ENCODE measurements around the gene HDAC2.
A peak's percentile ranks its signal among the peaks of the same experiment; 100 is the strongest.
"Not testable (repeated sequence)": the region's sequence is repeated elsewhere in the genome, so short reads cannot be mapped to it uniquely, and the experiment has no call there.

The HDAC2 gene

DNA sequence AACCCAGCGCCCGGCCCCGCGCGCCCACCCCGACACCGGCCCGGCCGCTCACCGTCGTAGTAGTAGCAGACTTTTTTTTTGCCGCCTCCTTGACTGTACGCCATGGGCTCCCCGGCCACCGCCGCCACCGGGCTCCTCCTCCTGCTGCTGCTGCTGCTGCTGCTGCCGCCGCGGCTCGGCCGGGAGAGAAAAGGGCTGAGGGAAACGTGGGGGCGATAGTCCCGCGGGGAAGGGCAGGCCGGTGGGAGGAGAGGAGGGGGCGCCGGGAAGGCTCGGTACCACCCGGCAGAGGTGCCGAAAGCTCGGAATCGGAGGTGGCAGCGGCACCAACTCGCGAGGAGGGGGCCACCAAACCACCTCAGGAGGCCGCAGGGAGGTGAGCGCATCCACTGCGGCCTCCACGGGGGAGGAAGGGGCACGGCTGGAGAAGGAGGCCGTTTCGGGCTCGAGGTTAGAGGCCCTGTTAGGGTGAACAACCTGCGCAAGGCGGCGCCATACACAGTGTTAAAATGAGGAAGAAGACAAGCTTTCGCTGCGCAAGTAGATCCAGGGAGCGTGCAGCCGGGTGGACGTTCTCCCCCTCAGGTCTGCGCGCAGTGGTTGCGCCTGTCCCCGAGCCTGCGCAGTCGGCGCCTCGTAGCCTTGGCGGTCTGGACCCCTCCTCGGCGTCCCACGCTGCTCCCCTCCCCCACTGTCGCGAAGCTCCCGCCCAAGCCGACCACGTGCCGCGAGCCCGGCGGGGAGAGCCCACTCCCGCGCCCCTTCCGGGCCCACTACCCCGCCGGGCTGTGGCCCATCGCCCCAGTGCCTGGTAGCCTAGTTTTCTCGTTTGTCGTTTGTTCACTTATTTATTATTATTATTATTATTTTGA is at the start of gene HDAC2:
Gene HDAC2 (minus strand): TSS at position 344 of the 872 bp plus-strand sequence. CDS start 240 bp downstream, at position 104.
- Mint-ChIP-seq H3K27me3 (no peaks in the 10 kb centered on the region), H3K4me1 (peaks cover 30% of the 10 kb centered on the region), H3K4me3 (peak within 1 kb of the TSS; percentile 99), H3K27ac (peak within 1 kb of the TSS; percentile 98), H3K9me3 (no peaks in the 10 kb centered on the region), H3K36me3 (no peaks in the 10 kb centered on the region)
- DNase-seq (ENCODE audit: low spot score in 2 of 2): peak; percentile 87 to 88
- ATAC-seq (ENCODE audit: low read depth): peak; percentile 77

DNA sequence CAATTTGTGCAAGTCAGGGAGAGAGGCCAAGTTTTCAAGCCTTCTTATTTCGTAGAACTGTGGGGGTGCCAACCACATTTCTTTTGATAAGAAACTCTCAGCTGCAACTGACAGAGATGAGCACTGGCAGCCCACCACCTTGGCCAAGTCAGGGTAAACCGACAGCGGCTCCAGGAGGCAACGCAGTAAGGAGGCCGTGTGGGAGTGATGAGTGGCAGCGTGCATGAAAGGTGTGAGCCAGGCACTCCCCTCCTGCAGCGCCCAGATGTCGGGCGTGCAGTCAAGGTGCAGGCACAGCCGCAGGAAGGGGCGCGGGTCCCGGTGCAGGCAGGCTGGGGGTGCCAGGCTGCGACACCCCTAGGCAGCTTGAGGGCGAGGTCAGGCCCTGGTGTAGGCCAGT is 49.2 kb upstream of the HDAC2 start:
- no peaks in the 10 kb centered on the region for H3K36me3 Mint-ChIP-seq
- DNase-seq (ENCODE audit: low spot score in 2 of 2): no peak
- no peaks in the 10 kb centered on the region for H3K9me3 Mint-ChIP-seq
- no peaks in the 10 kb centered on the region for H3K4me1 Mint-ChIP-seq
- H3K27me3 Mint-ChIP-seq: peaks cover 9% of the 10 kb centered on the region
- no peak for ATAC-seq (ENCODE audit: low read depth)
- no peak overlapping the region for H3K4me3 Mint-ChIP-seq
- H3K27ac Mint-ChIP-seq: no peak overlapping the region

DNA sequence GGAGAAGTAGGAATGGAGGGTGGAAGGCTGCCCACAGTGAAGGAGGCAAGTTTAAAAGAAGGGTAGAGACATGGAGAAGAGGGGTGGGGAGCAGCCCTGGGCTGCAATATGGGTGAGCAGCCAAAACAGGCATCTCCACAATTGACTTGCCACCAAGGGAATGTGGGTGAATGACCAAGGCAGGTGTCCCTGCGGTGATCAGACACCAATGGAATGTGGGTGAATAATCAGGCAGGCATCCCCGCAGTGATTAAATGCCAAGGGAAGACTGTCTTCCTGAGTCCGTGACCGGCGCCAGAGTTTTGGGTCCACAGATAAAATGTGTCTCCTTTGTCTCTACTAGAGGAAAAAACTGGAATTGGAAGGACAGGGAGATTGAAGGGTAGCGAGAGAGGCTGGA is 46.2 kb upstream of the HDAC2 start:
- not testable (repeated sequence) for ATAC-seq (ENCODE audit: low read depth); H3K4me1 Mint-ChIP-seq; H3K27ac Mint-ChIP-seq; H3K4me3 Mint-ChIP-seq; H3K36me3 Mint-ChIP-seq; H3K9me3 Mint-ChIP-seq; H3K27me3 Mint-ChIP-seq; DNase-seq (ENCODE audit: low spot score in 2 of 2)

DNA sequence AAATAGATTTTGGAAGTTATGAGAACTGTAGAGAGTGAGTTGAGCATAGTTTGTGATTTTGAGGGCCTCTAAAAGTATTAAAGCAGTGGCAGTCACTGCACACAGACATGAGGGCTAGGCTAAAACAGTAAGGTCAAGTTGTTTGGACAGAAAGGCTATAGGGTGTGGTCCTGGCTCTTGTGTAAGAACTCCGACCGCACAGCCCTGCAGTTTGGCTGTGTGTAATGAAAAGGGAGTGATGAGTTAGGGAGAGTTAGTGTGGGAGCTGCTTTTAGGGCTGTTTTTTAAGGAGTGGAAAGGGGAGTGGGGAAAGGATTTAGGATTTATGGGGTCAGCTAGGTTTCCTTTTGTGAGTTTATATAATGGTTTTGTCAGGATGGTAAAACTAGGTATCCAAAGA is 43.2 kb upstream of the HDAC2 start:
- ATAC-seq (ENCODE audit: low read depth); DNase-seq (ENCODE audit: low spot score in 2 of 2); H3K4me1 Mint-ChIP-seq; H3K36me3 Mint-ChIP-seq; H3K27ac Mint-ChIP-seq; H3K9me3 Mint-ChIP-seq; H3K4me3 Mint-ChIP-seq: not testable (repeated sequence)
- H3K27me3 Mint-ChIP-seq: peaks cover 10% of the 10 kb centered on the region

DNA sequence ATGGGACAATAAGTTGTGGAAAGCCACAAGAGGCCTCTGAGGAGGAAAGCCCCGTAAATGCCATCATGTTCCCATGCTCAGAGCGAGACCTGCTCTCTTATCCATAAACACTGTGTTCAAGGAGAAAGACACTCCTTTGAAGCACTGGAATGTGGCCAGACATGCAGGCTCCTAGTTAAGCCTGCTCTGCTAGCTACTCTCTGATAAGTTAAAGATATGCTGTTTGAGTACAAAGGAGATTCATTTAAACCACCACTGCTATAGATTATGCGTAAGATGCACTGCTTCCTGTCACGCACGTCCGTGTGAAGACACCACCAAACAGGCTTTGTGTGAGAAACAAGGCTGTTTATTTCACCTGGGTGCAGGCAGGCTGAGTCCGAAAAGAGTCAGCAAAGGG is 40.5 kb upstream of the HDAC2 start:
- ATAC-seq (ENCODE audit: low read depth); DNase-seq (ENCODE audit: low spot score in 2 of 2); H3K4me3 Mint-ChIP-seq; H3K27ac Mint-ChIP-seq; H3K36me3 Mint-ChIP-seq; H3K9me3 Mint-ChIP-seq; H3K4me1 Mint-ChIP-seq: not testable (repeated sequence)
- peaks cover 13% of the 10 kb centered on the region for H3K27me3 Mint-ChIP-seq

DNA sequence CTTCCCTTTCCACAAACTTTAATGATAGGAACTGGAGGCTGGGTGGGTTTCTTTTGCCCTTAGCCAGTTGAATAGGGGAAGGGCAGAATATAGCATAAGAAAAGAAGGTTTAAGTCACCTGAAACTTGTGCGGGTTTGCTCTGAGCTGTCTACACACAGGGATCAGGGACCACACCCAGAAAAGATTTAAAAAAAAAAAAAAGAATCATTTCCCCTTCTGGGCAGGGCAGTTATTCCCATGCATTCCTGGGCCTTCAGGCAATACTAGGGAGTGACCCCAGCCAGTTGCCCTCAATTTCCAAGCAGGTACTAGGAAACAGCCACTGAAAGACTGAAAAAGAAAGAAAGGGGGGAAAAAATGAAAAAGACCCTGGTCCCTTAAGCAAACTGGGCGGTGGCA is 39.6 kb upstream of the HDAC2 start:
- no peaks in the 10 kb centered on the region for H3K9me3 Mint-ChIP-seq
- peaks cover 5% of the 10 kb centered on the region for H3K4me1 Mint-ChIP-seq
- H3K4me3 Mint-ChIP-seq: no peak overlapping the region
- ATAC-seq (ENCODE audit: low read depth): no peak
- DNase-seq (ENCODE audit: low spot score in 2 of 2): no peak
- no peak overlapping the region for H3K27ac Mint-ChIP-seq
- H3K36me3 Mint-ChIP-seq: no peaks in the 10 kb centered on the region
- H3K27me3 Mint-ChIP-seq: peaks cover 9% of the 10 kb centered on the region

DNA sequence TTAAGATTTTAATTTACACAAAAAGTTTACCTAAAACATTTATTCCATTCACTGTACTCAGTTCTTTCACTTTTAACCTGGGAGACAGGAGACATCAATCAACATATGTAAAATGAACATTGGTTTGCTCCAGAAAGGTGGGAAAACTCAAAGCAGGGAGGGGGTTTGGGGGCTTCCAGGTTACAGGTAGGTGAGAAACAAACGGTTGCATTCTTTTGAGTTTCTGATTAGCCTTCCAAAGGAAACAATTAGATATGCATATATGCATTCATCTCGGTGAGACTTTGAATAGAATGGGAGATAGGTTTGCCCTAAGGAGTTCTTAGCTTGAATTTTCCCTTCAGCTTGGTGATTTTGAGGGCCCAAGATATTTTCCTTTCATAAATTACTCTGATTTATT is 38.2 kb upstream of the HDAC2 start:
- Mint-ChIP-seq H3K36me3 (no peaks in the 10 kb centered on the region), H3K27me3 (peaks cover 14% of the 10 kb centered on the region), H3K9me3 (no peaks in the 10 kb centered on the region), H3K27ac (no peak overlapping the region), H3K4me3 (no peak overlapping the region), H3K4me1 (peaks cover 5% of the 10 kb centered on the region)
- DNase-seq (ENCODE audit: low spot score in 2 of 2) (no peak), ATAC-seq (ENCODE audit: low read depth) (no peak)

DNA sequence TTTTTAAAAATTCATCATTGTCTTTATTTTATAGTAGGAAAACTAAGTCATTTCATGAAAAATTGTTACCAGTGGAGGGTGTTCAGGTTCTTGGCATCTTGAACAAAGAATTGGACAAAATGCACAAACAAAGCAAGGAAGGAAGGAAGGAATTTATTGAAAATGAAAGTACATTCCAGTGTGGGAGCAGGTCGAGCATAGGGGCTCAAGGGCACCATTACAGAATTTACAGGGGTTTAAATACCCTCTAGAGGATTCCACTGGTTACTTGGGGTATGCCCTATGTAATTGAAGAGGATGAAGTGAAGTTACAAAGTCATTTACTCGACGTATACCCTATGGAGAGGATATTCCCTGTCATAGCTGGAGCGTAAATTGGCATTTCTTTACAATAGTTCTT is 37.4 kb upstream of the HDAC2 start:
- ATAC-seq (ENCODE audit: low read depth) (no peak), DNase-seq (ENCODE audit: low spot score in 2 of 2) (no peak)
- Mint-ChIP-seq H3K36me3 (no peaks in the 10 kb centered on the region), H3K4me1 (peaks cover 5% of the 10 kb centered on the region), H3K27ac (no peak overlapping the region), H3K9me3 (no peaks in the 10 kb centered on the region), H3K4me3 (no peak overlapping the region), H3K27me3 (peaks cover 14% of the 10 kb centered on the region)

DNA sequence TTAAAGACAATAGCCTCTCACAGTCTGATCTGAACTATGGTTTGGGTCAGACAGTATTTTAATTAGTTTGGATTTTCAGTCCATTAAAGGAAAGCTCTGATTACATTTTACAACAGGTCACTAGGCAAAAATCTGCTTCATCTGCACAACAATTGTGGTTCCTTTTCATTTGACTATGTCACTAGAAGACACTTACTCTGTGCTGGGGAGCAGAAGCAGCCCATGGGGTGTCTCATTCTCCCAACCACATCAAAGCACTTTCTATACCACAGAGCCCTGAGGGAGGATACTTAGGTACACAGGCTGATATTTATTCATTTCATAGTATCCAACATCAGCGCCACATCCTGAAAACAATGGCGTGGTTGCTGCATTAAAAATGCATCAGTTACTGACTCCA is 36.6 kb upstream of the HDAC2 start:
- ATAC-seq (ENCODE audit: low read depth) (peak; percentile 87), DNase-seq (ENCODE audit: low spot score in 2 of 2) (no peak)
- H3K36me3 Mint-ChIP-seq: no peaks in the 10 kb centered on the region
- no peak overlapping the region for H3K4me3 Mint-ChIP-seq
- H3K9me3 Mint-ChIP-seq: no peaks in the 10 kb centered on the region
- no peak overlapping the region for H3K27ac Mint-ChIP-seq
- H3K4me1 Mint-ChIP-seq: peaks cover 5% of the 10 kb centered on the region
- peaks cover 14% of the 10 kb centered on the region for H3K27me3 Mint-ChIP-seq

DNA sequence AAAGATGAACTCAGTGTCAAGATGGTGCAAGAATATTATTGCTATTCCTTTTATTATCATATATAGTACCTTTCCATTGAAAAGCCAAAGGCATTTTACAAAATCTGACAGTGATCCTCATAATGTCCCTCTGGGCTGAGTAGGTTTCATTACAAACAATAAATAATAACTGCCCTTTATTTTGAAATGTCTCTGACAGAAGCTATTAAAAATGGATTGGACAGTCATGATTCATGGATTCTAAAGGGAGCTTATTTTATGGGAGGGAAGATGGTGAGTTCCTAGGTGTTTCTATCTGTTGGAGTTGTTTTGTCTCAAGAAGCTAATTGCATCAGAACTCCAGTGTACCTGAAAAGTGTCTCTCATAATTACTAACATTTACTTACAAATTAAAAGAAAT is 30.4 kb upstream of the HDAC2 start:
- H3K27me3 Mint-ChIP-seq: peaks cover 14% of the 10 kb centered on the region
- H3K36me3 Mint-ChIP-seq: peaks cover 2% of the 10 kb centered on the region
- DNase-seq (ENCODE audit: low spot score in 2 of 2) (no peak), ATAC-seq (ENCODE audit: low read depth) (no peak)
- no peak overlapping the region for H3K27ac Mint-ChIP-seq
- peaks cover 3% of the 10 kb centered on the region for H3K9me3 Mint-ChIP-seq
- peaks cover 2% of the 10 kb centered on the region for H3K4me1 Mint-ChIP-seq
- no peak overlapping the region for H3K4me3 Mint-ChIP-seq

DNA sequence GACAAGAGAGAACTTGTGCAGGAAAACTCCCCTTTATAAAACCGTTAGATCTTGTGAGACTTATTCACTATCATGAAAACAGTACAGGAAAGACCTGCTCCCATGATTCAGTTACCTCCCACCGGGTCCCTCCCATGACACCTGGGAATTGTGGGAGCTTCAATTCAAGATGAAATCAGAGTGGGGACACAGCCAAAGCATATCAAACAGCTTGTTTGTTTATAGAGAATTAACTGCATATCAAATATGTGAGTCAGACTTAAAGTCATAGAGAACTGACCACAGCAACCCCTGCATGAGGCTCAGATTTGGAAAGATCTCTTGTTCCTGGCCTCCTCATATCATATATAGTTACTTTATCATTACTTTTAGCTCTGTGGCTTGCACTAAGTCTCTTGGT is 29.1 kb upstream of the HDAC2 start:
- no peak overlapping the region for H3K27ac Mint-ChIP-seq
- no peak for ATAC-seq (ENCODE audit: low read depth)
- DNase-seq (ENCODE audit: low spot score in 2 of 2): no peak
- H3K36me3 Mint-ChIP-seq: peaks cover 2% of the 10 kb centered on the region
- H3K4me3 Mint-ChIP-seq: no peak overlapping the region
- H3K27me3 Mint-ChIP-seq: peaks cover 14% of the 10 kb centered on the region
- H3K9me3 Mint-ChIP-seq: peaks cover 3% of the 10 kb centered on the region
- H3K4me1 Mint-ChIP-seq: peaks cover 2% of the 10 kb centered on the region

DNA sequence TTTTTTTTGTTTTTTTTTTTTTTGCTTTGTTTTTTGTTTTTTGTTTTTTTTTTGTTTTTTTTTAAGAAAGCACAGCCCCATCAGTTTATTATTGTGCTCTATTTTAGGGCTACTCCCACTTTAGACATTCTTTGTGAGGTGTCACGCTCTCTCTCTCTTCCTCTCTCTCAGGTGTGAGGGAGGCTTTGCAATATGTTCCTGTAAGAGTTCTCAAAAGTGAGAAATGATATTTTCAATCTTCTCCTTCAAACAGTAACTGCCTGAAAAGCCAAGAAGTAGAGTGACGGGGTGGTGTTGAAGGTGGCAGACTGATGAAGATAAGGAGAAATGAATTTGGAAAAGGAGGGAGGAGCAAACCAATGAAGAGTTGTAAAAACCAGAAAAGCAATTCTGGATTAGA is 28.3 kb upstream of the HDAC2 start:
- no peak for ATAC-seq (ENCODE audit: low read depth)
- Mint-ChIP-seq H3K27ac (no peak overlapping the region), H3K4me1 (peaks cover 2% of the 10 kb centered on the region), H3K9me3 (peaks cover 3% of the 10 kb centered on the region), H3K4me3 (no peak overlapping the region), H3K36me3 (peaks cover 2% of the 10 kb centered on the region), H3K27me3 (peaks cover 10% of the 10 kb centered on the region)
- no peak for DNase-seq (ENCODE audit: low spot score in 2 of 2)

DNA sequence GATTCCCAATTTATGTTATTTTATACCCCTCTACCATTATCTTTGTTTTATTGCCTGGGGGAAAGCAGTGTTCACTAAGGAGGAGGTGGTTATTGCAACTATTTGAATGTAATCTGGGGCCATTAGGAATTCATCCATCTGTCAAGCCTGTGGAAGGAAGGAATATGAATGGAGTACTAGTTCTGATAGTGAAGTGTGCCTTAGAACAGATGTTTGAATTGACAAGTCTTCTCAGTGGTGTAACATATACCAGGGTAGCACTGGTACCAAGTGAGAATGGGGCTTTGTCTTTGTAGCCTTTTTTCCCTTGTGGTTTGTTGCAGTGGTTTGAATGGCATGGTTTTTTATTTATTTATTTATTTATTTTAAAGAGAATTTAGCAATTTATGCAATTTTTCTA is 27.9 kb upstream of the HDAC2 start:
- DNase-seq (ENCODE audit: low spot score in 2 of 2): no peak
- peaks cover 10% of the 10 kb centered on the region for H3K27me3 Mint-ChIP-seq
- H3K27ac Mint-ChIP-seq: no peak overlapping the region
- H3K4me1 Mint-ChIP-seq: peaks cover 2% of the 10 kb centered on the region
- no peak overlapping the region for H3K4me3 Mint-ChIP-seq
- peaks cover 3% of the 10 kb centered on the region for H3K9me3 Mint-ChIP-seq
- peaks cover 2% of the 10 kb centered on the region for H3K36me3 Mint-ChIP-seq
- ATAC-seq (ENCODE audit: low read depth): no peak

DNA sequence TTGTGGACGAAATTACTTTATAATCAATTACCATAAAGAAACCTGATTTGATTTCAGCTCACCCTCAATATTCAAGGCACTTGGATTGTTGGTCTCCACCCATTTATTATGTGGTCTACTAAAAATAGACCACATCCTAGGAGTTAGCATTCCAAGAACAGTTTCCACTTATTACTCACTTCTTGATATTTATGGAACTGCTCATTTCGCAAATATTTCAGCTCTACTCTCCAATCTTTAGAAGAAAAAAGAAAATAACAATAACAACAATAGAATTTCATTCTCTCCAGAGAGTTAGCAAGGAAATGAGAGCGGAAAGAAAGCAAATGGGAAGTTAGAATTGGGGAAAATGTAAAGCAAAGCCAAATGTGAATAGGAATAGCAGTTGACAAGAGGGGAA is 26.2 kb upstream of the HDAC2 start:
- peaks cover 3% of the 10 kb centered on the region for H3K9me3 Mint-ChIP-seq
- H3K36me3 Mint-ChIP-seq: peaks cover 2% of the 10 kb centered on the region
- peaks cover 10% of the 10 kb centered on the region for H3K27me3 Mint-ChIP-seq
- peaks cover 2% of the 10 kb centered on the region for H3K4me1 Mint-ChIP-seq
- ATAC-seq (ENCODE audit: low read depth): no peak
- no peak overlapping the region for H3K4me3 Mint-ChIP-seq
- no peak for DNase-seq (ENCODE audit: low spot score in 2 of 2)
- H3K27ac Mint-ChIP-seq: no peak overlapping the region

DNA sequence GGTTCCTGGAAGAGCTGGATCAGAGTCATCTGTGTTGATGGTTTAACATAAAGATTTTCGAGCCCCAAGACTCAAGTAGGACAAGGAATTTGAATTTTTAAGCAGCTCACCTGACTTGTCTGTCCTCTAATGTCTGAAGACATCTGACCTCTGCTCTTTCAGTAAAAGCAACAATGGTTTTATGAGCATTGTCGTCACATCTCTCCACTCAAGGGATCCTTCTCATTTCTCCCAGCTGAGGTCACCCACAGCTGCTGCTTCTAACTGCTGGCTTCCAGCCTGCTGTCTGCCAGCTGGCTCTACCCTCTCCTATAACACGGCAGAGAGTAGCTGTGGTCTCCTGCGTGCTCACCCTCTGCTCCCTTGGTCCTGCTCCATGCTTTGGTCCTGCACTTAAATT is 24.7 kb upstream of the HDAC2 start:
- Mint-ChIP-seq H3K36me3 (peaks cover 2% of the 10 kb centered on the region), H3K4me3 (no peak overlapping the region)
- no peak for ATAC-seq (ENCODE audit: low read depth)

More for the DNA sequence above, 24.7 kb upstream of the HDAC2 start:
- H3K27me3 Mint-ChIP-seq: peaks cover 5% of the 10 kb centered on the region
- DNase-seq (ENCODE audit: low spot score in 2 of 2): no peak
- no peak overlapping the region for H3K27ac Mint-ChIP-seq
- no peaks in the 10 kb centered on the region for H3K4me1 Mint-ChIP-seq
- H3K9me3 Mint-ChIP-seq: peaks cover 3% of the 10 kb centered on the region
